HCT116 (cell line): ENCODE data around the gene RAP1GAP2. TPM values are rescaled to one million over a fixed set of nuclear protein-coding genes. Genes with fewer than 3 reads are reported as not detected.

ENCODE experiments used
- ATAC-seq: fragments of 200-7000 bp; cut with Tn5 transposase; 2 replicates; pipeline ENCODE4 v1.9.1; 2020; ENCODE audit warnings: mild to moderate bottlenecking, moderate library complexity
- BruUV-seq: library from RNA; stranded (reverse); fragments of 400-500 nt; replicated peaks from 2 replicates; lab custom pipeline; 2021; lab: Mats Ljungman, UMichigan
- CTCF ChIA-PET: fragments of 300-600 bp; sonication (Branson Sonifier 250); formaldehyde crosslinking; loops from one replicate; lab custom pipeline; 2021; ENCODE audit warnings: antibody characterized with exemption; lab: Charles Lee
- POLR2A ChIA-PET: fragments of 300-600, 350-600 bp; sonication (Branson Sonifier 250); formaldehyde crosslinking; loops from one replicate; lab custom pipeline; 2021; ENCODE audit warnings: antibody characterized with exemption; lab: Charles Lee
- RAD21 ChIA-PET, 2 experiments: fragments of 300-600 bp; sonication (Branson Sonifier 250); formaldehyde crosslinking; loops; one replicate each; lab custom pipeline; 2023; ENCODE audit warnings: low total read pairs in 2 of 2; ENCODE audit not compliant: uncharacterized antibody in 2 of 2, unreplicated experiment in 2 of 2, low non-redundant PET in 1 of 2; lab: Charles Lee
- DNase-seq: peaks from one replicate; pipeline ENCODE4 v3.0.0-alpha.2; 2010; ENCODE audit warnings: low read depth, low spot score
- H2AFZ ChIP-seq: fragments of 200-600 bp; shearing (Covaris generic), sonication (generic); 2 replicates; pipeline ENCODE4 v1.6.1; 2017; ENCODE audit warnings: low read depth, mixed run types, mixed read lengths, antibody characterized with exemption, low read length; ENCODE audit not compliant: poor library complexity, severe bottlenecking
- H3K27ac ChIP-seq: 2 replicates; pipeline ENCODE4 v1.5.1; 2012; ENCODE audit warnings: low read depth, low read length
- H3K27me3 ChIP-seq: fragments of 200-600 bp; sonication (generic); 2 replicates; pipeline ENCODE4 v1.6.1; 2016; ENCODE audit warnings: mixed run types, low read length, mixed read lengths; ENCODE audit not compliant: insufficient read depth
- H3K36me3 ChIP-seq, 2 experiments: fragments of 200-500 bp in 1 of 2; fragments of 200-600 bp in 1 of 2; sonication (Bioruptor generic) in 1 of 2; sonication (generic) in 1 of 2; 2 replicates each; pipeline versions ENCODE4 v1.5.1 to v1.6.1; 2014 to 2016; ENCODE audit warnings: low read length in 2 of 2, inconsistent platforms in 1 of 2, mixed read lengths in 1 of 2, mixed run types in 1 of 2; ENCODE audit not compliant: insufficient read depth in 2 of 2, control insufficient read depth in 1 of 2
- H3K4me1 ChIP-seq, 2 experiments: fragments of 200-600 bp in 1 of 2; sonication (generic) in 1 of 2; 2 replicates each; pipeline versions ENCODE4 v1.5.1 to v1.6.1; 2012 to 2017; ENCODE audit warnings: low read length in 2 of 2, inconsistent platforms in 1 of 2, mild to moderate bottlenecking in 1 of 2, mixed read lengths in 1 of 2, mixed run types in 1 of 2, moderate library complexity in 1 of 2; ENCODE audit not compliant: insufficient read depth in 2 of 2, control insufficient read depth in 1 of 2
- H3K4me2 ChIP-seq: fragments of 200-600 bp; sonication (generic); 2 replicates; pipeline ENCODE4 v1.6.1; 2017; ENCODE audit warnings: mixed run types, low read length, mixed read lengths
- H3K4me3 ChIP-seq, 2 experiments: fragments of 200-600 bp in 1 of 2; sonication (generic) in 1 of 2; replicated peaks in 1 of 2; 2 replicates each; pipeline ENCODE4 v1.5.1; 2011 to 2016; ENCODE audit warnings: low read length in 2 of 2, control low read depth in 1 of 2, low read depth in 1 of 2, mild to moderate bottlenecking in 1 of 2, mixed read lengths in 1 of 2, mixed run types in 1 of 2
- H3K79me2 ChIP-seq: fragments of 200-600 bp; sonication (generic); 2 replicates; pipeline ENCODE4 v1.6.1; 2017; ENCODE audit warnings: mild to moderate bottlenecking, mixed run types, low read length, moderate library complexity, mixed read lengths; ENCODE audit not compliant: insufficient read depth
- H3K9ac ChIP-seq: fragments of 200-600 bp; sonication (generic); 2 replicates; pipeline ENCODE4 v1.6.1; 2016; ENCODE audit warnings: low read length, mixed read lengths
- H3K9me2 ChIP-seq: fragments of 200-600 bp; sonication (generic), shearing (Covaris generic); 2 replicates; pipeline ENCODE4 v1.6.1; 2017; ENCODE audit warnings: mixed run types, mild to moderate bottlenecking, moderate library complexity; ENCODE audit not compliant: insufficient read depth
- H3K9me3 ChIP-seq, 2 experiments: fragments of 200-500 bp in 1 of 2; fragments of 200-600 bp in 1 of 2; sonication (Bioruptor generic) in 1 of 2; sonication (generic) in 1 of 2; 2 replicates each; pipeline ENCODE4 v1.6.1; 2014 to 2017; ENCODE audit warnings: low read length in 2 of 2, mixed read lengths in 2 of 2, inconsistent platforms in 1 of 2, low read depth in 1 of 2, mild to moderate bottlenecking in 1 of 2, mixed run types in 1 of 2, moderate library complexity in 1 of 2; ENCODE audit not compliant: control insufficient read depth in 1 of 2, insufficient read depth in 1 of 2
- H4K20me1 ChIP-seq: fragments of 200-600 bp; sonication (generic), shearing (Covaris generic); 2 replicates; pipeline ENCODE4 v1.6.1; 2017; ENCODE audit warnings: mixed run types, mild to moderate bottlenecking, moderate library complexity; ENCODE audit not compliant: insufficient read depth
- CBX3 ChIP-seq: IDR thresholded peaks from 2 replicates; pipeline ENCODE4 v1.6.1; 2012; ENCODE audit warnings: low read depth
- CEBPB ChIP-seq: IDR thresholded peaks from 2 replicates; pipeline ENCODE4 v1.6.1; 2012; ENCODE audit warnings: low read depth
- CTCF ChIP-seq, 3 experiments: fragments of 200-600 bp in 1 of 3; sonication (generic) in 1 of 3; IDR thresholded peaks in 2 of 3; conservative IDR thresholded peaks in 1 of 3; 2 replicates each; pipeline ENCODE4 v1.5.1; 2012 to 2017; ENCODE audit warnings: low read depth in 2 of 3, low read length in 2 of 3, antibody characterized with exemption in 1 of 3, borderline replicate concordance in 1 of 3, control low read depth in 1 of 3, mild to moderate bottlenecking in 1 of 3, mixed read lengths in 1 of 3, mixed run types in 1 of 3, moderate library complexity in 1 of 3; ENCODE audit not compliant: insufficient read depth in 1 of 3
- ELF1 ChIP-seq: IDR thresholded peaks from 2 replicates; pipeline ENCODE4 v1.6.1; 2012; ENCODE audit warnings: low read depth, borderline replicate concordance
- FOSL1 ChIP-seq: IDR thresholded peaks from 2 replicates; pipeline ENCODE4 v1.6.1; 2012; ENCODE audit warnings: low read depth
- JUND ChIP-seq: IDR thresholded peaks from 2 replicates; pipeline ENCODE4 v1.6.1; 2012
- SRF ChIP-seq: IDR thresholded peaks from 2 replicates; pipeline ENCODE4 v1.6.1; 2012; ENCODE audit warnings: low read depth
- YY1 ChIP-seq: IDR thresholded peaks from 2 replicates; pipeline ENCODE4 v1.6.1; 2011; ENCODE audit warnings: low read length, low read depth, moderate library complexity, mild to moderate bottlenecking; ENCODE audit not compliant: insufficient replicate concordance; ENCODE audit errors: extremely low read depth
- ZFX ChIP-seq: fragments of 450-650 bp; IDR thresholded peaks from 2 replicates; pipeline ENCODE4 v1.6.1; 2017
- ZNF274 ChIP-seq: fragments of 200-500 bp; sonication (Bioruptor generic); IDR thresholded peaks from 2 replicates; pipeline ENCODE4 v1.6.1; 2014; ENCODE audit warnings: mild to moderate bottlenecking, low read depth, low read length, inconsistent platforms
- intact Hi-C: fragments of 100-400 bp; cut with micrococcal nuclease; formaldehyde crosslinking; loops from 2 replicates; pipeline ENCODE4 v1.10.0; 2022
- total RNA-seq: library from RNA; stranded (reverse); gene quantifications from one replicate; pipeline ENCODE4 v1.2.1, GENCODE V29; 2021; ENCODE audit not compliant: unreplicated experiment

Gene RAP1GAP2
- total RNA-seq, 1 experiment from 2014 or later: 54.6 TPM

GRCh38 chr17:2980211-2980903 lies 184.1 kb downstream of the RAP1GAP2 start:
- POLR2A ChIA-PET: no interaction called here
- DNase-seq (no peak), ATAC-seq (no peak)
- Histone ChIP-seq H3K4me1 (peaks cover 4 to 9% of the 10 kb centered on the region in 2 experiments), H2AFZ (no peak overlapping the region), H3K9me3 (no peaks in the 10 kb centered on the region), H3K9me2 (no peaks in the 10 kb centered on the region), H3K79me2 (peaks cover 16% of the 10 kb centered on the region), H3K36me3 (peaks cover 16 to 39% of the 10 kb centered on the region in 2 experiments), H3K27me3 (no peaks in the 10 kb centered on the region), H3K9ac (no peak overlapping the region), H3K4me2 (no peak overlapping the region), H3K27ac (no peak overlapping the region), H3K4me3 (no peak overlapping the region), H4K20me1 (no peaks in the 10 kb centered on the region; the same call in 1 of the 2 replicates)
- TF ChIP-seq JUND: no peak
- no peak for TF ChIP-seq CBX3
- no peak for TF ChIP-seq CTCF (IDR thresholded peaks at IDR 0.05 in 2 of 3, conservative IDR thresholded peaks at IDR 0.05 in 1 of 3; ENCODE audit: borderline replicate concordance in 1 of 3, insufficient read depth in 1 of 3, low read depth in 2 of 3, low read length in 2 of 3)
- TF ChIP-seq ZFX: no peak
- no peak for TF ChIP-seq ELF1
- no peak for TF ChIP-seq SRF
- TF ChIP-seq ZNF274: no peak
- TF ChIP-seq YY1: no peak
- no peak for TF ChIP-seq CEBPB
- TF ChIP-seq FOSL1: no peak
- RAD21 ChIA-PET: no interaction called here
- no TSS peak for BruUV-seq
- CTCF ChIA-PET: no interaction called here
- intact Hi-C loops: no loop called here
